ENCODE measurements around the gene TCHP. TPM values are rescaled to one million over a fixed set of nuclear protein-coding genes. Genes with fewer than 3 reads are reported as not detected.
A peak's percentile ranks its signal among the peaks of the same experiment; 100 is the strongest.
"Not testable (repeated sequence)": the region's sequence is repeated elsewhere in the genome, so short reads cannot be mapped to it uniquely, and the experiment has no call there.

Gene TCHP
- total RNA-seq, 1 donor from 2014 or later: 27.6 TPM

GRCh38 chr12:109890620-109891170 lies 9.4 kb upstream of the TCHP start:
- no peak overlapping the region for H3K4me3 Mint-ChIP-seq
- no peak for TF ChIP-seq CTCF (conservative IDR thresholded peaks at IDR 0.05)

GRCh38 chr12:109891731-109892130 lies 8.3 kb upstream of the TCHP start:
- not testable (repeated sequence) for H3K4me3 Mint-ChIP-seq; H3K27ac Mint-ChIP-seq (ENCODE audit: unreplicated experiment); DNase-seq (ENCODE audit: low read depth, low spot score); H3K9me3 Mint-ChIP-seq; H3K4me1 Mint-ChIP-seq; H3K36me3 Mint-ChIP-seq (ENCODE audit: low read depth)
- H3K27me3 Mint-ChIP-seq (ENCODE audit: low read depth): peaks cover 19% of the 10 kb centered on the region

More at GRCh38 chr12:109890620-109891170, 9.4 kb upstream of the TCHP start:
- no peak for DNase-seq (ENCODE audit: low read depth, low spot score)
- no peak overlapping the region for H3K27ac Mint-ChIP-seq (ENCODE audit: unreplicated experiment)
- no peaks in the 10 kb centered on the region for H3K36me3 Mint-ChIP-seq (ENCODE audit: low read depth)
- no peaks in the 10 kb centered on the region for H3K9me3 Mint-ChIP-seq
- H3K4me1 Mint-ChIP-seq: peaks cover 7% of the 10 kb centered on the region
- peaks cover 24% of the 10 kb centered on the region for H3K27me3 Mint-ChIP-seq (ENCODE audit: low read depth)

- Mint-ChIP-seq H3K4me1 (peaks cover 7% of the 10 kb centered on the region), H3K36me3 (ENCODE audit: low read depth) (no peaks in the 10 kb centered on the region), H3K27me3 (ENCODE audit: low read depth) (peaks cover 19% of the 10 kb centered on the region), H3K4me3 (no peak overlapping the region), H3K27ac (ENCODE audit: unreplicated experiment) (peak overlapping the region; percentile 83), H3K9me3 (no peaks in the 10 kb centered on the region)
- no peak for TF ChIP-seq CTCF (conservative IDR thresholded peaks at IDR 0.05)
- no peak for DNase-seq (ENCODE audit: low read depth, low spot score)
Observed at GRCh38 chr12:109892165-109892715, 7.8 kb upstream of the TCHP start.

- TF ChIP-seq CTCF (conservative IDR thresholded peaks at IDR 0.05): no peak
- no peaks in the 10 kb centered on the region for H3K36me3 Mint-ChIP-seq (ENCODE audit: low read depth)
Observed at GRCh38 chr12:109892748-109893147, 7.3 kb upstream of the TCHP start.

GRCh38 chr12:109893261-109893995 lies 6.6 kb upstream of the TCHP start:
- Mint-ChIP-seq H3K27ac (ENCODE audit: unreplicated experiment) (no peak overlapping the region), H3K27me3 (ENCODE audit: low read depth) (peaks cover 15% of the 10 kb centered on the region), H3K4me1 (peaks cover 7% of the 10 kb centered on the region), H3K36me3 (ENCODE audit: low read depth) (no peaks in the 10 kb centered on the region), H3K4me3 (no peak overlapping the region), H3K9me3 (no peaks in the 10 kb centered on the region)
- no peak for TF ChIP-seq CTCF (conservative IDR thresholded peaks at IDR 0.05)
- no peak for DNase-seq (ENCODE audit: low read depth, low spot score)

More at GRCh38 chr12:109892748-109893147, 7.3 kb upstream of the TCHP start:
- peaks cover 15% of the 10 kb centered on the region for H3K27me3 Mint-ChIP-seq (ENCODE audit: low read depth)
- H3K27ac Mint-ChIP-seq (ENCODE audit: unreplicated experiment): no peak overlapping the region
- no peak for DNase-seq (ENCODE audit: low read depth, low spot score)
- H3K4me3 Mint-ChIP-seq: no peak overlapping the region
- no peaks in the 10 kb centered on the region for H3K9me3 Mint-ChIP-seq
- H3K4me1 Mint-ChIP-seq: peaks cover 7% of the 10 kb centered on the region

- Mint-ChIP-seq H3K9me3 (no peaks in the 10 kb centered on the region), H3K4me1 (peaks cover 3% of the 10 kb centered on the region), H3K4me3 (peak overlapping the region; percentile 38), H3K27ac (ENCODE audit: unreplicated experiment) (no peak overlapping the region), H3K36me3 (ENCODE audit: low read depth) (no peaks in the 10 kb centered on the region), H3K27me3 (ENCODE audit: low read depth) (peaks cover 9% of the 10 kb centered on the region)
- no peak for TF ChIP-seq CTCF (conservative IDR thresholded peaks at IDR 0.05)
- no peak for DNase-seq (ENCODE audit: low read depth, low spot score)
Observed at GRCh38 chr12:109894939-109895338, 5.1 kb upstream of the TCHP start.
